ENCODE measurements around the gene PIWIL4.
"Not testable (repeated sequence)": the region's sequence is repeated elsewhere in the genome, so short reads cannot be mapped to it uniquely, and the experiment has no call there.

Gene PIWIL4

DNA sequence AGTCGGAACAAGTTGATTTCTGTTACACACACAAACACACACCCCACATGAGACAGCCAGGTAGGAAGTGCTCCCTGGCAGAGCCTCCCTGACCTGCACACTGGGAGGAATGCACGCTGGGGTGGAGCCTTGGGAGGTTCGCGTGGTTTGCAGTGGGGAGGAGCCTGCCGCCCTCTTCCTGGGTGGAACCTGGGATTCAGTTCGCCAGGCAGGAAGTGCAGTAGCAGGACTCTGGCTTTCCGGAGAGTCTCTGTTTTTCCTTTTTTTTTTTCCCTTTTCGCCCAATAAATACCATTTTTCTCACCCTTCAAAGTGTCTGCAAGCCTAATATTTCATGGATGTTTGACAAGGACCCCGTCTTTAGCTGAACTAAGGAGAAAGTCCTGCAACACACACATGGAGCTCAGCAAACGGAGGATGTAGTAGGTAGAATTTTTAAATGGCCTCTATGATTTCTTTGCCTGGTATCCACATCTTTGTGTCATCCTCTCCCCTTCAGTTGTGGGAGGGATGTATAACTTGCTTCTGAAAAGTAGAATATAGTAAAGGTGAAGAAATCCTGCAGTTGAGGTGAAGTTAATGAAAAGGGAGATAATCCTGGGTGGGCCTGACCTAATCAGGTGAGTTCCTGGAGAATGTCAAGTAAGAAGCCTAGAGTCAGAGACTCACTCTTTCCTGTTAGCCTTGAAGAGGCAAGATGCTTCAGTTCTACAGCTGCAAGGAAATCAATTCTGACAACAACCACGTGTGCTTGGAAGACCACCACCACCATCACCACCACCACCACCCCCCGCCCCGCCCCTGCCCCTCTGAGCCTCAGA, 72.9 kb downstream of the PIWIL4 start:
- H3F3A ChIP-seq (ENCODE audit: insufficient read depth), result no peaks in the 10 kb centered on the region
- H3K4me2 ChIP-seq (ENCODE audit: low read depth, low read length, poor library complexity, severe bottlenecking), result no peak overlapping the region
- H3K9me3 ChIP-seq (ENCODE audit: insufficient read depth, low read length), result no peaks in the 10 kb centered on the region
- H3K27ac ChIP-seq (ENCODE audit: low read depth, low read length), result no peak overlapping the region
- TF ChIP-seq CTCF (IDR thresholded peaks at IDR 0.05; ENCODE audit: insufficient read depth, low read length, poor library complexity, severe bottlenecking) (no peak), EZH2phosphoT487 (conservative IDR thresholded peaks at IDR 0.05; ENCODE audit: low read length) (no peak)
- no peak overlapping the region for H3K4me3 ChIP-seq (ENCODE audit: insufficient read depth, low read length, poor library complexity, severe bottlenecking)
- H3K79me2 ChIP-seq (ENCODE audit: insufficient read depth, low read length), result no peaks in the 10 kb centered on the region
- no peaks in the 10 kb centered on the region for H4K20me1 ChIP-seq (ENCODE audit: low read depth, low read length)
- H3K36me3 ChIP-seq (ENCODE audit: low read length), result no peaks in the 10 kb centered on the region
- H3K9ac ChIP-seq (ENCODE audit: low read length), result no peak overlapping the region
- H3K9me2 ChIP-seq (replicated peaks; ENCODE audit: insufficient read depth, low read length), result no peaks in the 10 kb centered on the region
- no peaks in the 10 kb centered on the region for H3K27me3 ChIP-seq (ENCODE audit: low read length)
- no peak overlapping the region for H2AFZ ChIP-seq (ENCODE audit: low read depth, low read length, severe bottlenecking)

DNA sequence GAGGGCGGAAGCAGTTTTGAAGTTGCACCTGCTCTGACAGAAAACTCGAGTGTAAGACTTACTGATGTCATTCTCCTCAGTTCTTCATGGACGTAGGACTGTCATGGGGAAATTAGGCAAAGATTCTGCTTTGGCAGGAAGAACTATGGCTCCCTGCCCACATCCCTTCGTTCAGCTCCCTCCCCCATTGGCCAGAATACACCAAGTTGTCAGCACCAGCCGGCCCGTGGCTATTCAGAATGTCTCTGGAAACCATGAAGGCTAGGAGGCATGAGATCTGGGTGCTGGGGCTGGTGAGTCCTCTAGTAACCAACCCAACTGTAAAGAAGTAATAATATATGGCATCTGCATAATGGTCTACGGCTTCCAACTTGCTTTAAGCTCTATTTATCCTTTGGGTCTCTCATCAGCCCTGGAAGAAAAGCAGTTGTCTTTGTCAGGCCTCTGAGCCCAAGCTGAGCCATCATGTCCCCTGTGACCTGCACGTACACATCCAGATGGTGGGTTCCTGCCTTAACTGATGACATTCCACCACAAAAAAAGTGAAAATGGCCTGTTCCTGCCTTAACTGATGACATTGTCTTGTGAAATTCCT, 74.1 kb downstream of the PIWIL4 start:
- no peaks in the 10 kb centered on the region for H3K9me2 ChIP-seq (replicated peaks; ENCODE audit: insufficient read depth, low read length)
- no peak overlapping the region for H3K27ac ChIP-seq (ENCODE audit: low read depth, low read length)
- no peaks in the 10 kb centered on the region for H3K36me3 ChIP-seq (ENCODE audit: low read length)
- no peaks in the 10 kb centered on the region for H3F3A ChIP-seq (ENCODE audit: insufficient read depth)
- H3K9me3 ChIP-seq (ENCODE audit: insufficient read depth, low read length), result no peaks in the 10 kb centered on the region
- H3K4me3 ChIP-seq (ENCODE audit: insufficient read depth, low read length, poor library complexity, severe bottlenecking), result no peak overlapping the region
- no peaks in the 10 kb centered on the region for H3K27me3 ChIP-seq (ENCODE audit: low read length)
- H4K20me1 ChIP-seq (ENCODE audit: low read depth, low read length), result no peaks in the 10 kb centered on the region
- H2AFZ ChIP-seq (ENCODE audit: low read depth, low read length, severe bottlenecking), result no peak overlapping the region
- no peak overlapping the region for H3K9ac ChIP-seq (ENCODE audit: low read length)
- no peaks in the 10 kb centered on the region for H3K79me2 ChIP-seq (ENCODE audit: insufficient read depth, low read length)
- TF ChIP-seq EZH2phosphoT487 (conservative IDR thresholded peaks at IDR 0.05; ENCODE audit: low read length) (no peak), CTCF (IDR thresholded peaks at IDR 0.05; ENCODE audit: insufficient read depth, low read length, poor library complexity, severe bottlenecking) (no peak)
- no peak overlapping the region for H3K4me2 ChIP-seq (ENCODE audit: low read depth, low read length, poor library complexity, severe bottlenecking)

- not testable (repeated sequence) for H3K9ac ChIP-seq (ENCODE audit: low read length); H4K20me1 ChIP-seq (ENCODE audit: low read depth, low read length); H3K27me3 ChIP-seq (ENCODE audit: low read length); H3K4me3 ChIP-seq (ENCODE audit: insufficient read depth, low read length, poor library complexity, severe bottlenecking); H3K4me2 ChIP-seq (ENCODE audit: low read depth, low read length, poor library complexity, severe bottlenecking); H3K9me2 ChIP-seq (replicated peaks; ENCODE audit: insufficient read depth, low read length); H3K36me3 ChIP-seq (ENCODE audit: low read length); H2AFZ ChIP-seq (ENCODE audit: low read depth, low read length, severe bottlenecking); H3F3A ChIP-seq (ENCODE audit: insufficient read depth); H3K9me3 ChIP-seq (ENCODE audit: insufficient read depth, low read length); H3K27ac ChIP-seq (ENCODE audit: low read depth, low read length); H3K79me2 ChIP-seq (ENCODE audit: insufficient read depth, low read length)
These were observed 76.0 kb downstream of the PIWIL4 start for GRCh38 chr11:94643186-94643585.

DNA sequence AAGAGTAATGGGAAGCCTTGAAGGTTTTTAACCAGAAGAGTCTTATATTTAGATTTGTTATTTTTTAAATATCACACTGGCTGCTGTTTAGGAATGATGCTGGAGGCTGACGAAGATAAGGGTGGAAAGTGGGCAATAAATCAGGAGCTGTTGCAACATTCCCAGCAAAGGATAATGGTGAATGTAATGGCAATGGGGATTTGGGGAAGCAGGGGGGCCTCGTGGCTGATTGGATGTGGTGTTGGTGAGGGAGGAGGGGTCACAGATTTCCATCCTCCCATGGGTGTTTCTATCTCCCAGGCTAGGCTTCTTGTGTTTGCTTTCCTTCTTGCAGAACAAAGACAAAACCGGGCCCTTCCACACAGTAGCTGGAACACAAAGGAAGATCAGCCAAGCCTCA, 80.8 kb downstream of the PIWIL4 start:
- Histone ChIP-seq H3K9me2 (replicated peaks; ENCODE audit: insufficient read depth, low read length) (no peaks in the 10 kb centered on the region), H3K27me3 (ENCODE audit: low read length) (no peaks in the 10 kb centered on the region), H3K36me3 (ENCODE audit: low read length) (no peaks in the 10 kb centered on the region), H3F3A (ENCODE audit: insufficient read depth) (no peaks in the 10 kb centered on the region), H3K79me2 (ENCODE audit: insufficient read depth, low read length) (no peaks in the 10 kb centered on the region), H3K9ac (ENCODE audit: low read length) (no peak overlapping the region), H3K9me3 (ENCODE audit: insufficient read depth, low read length) (no peaks in the 10 kb centered on the region), H3K4me2 (ENCODE audit: low read depth, low read length, poor library complexity, severe bottlenecking) (no peak overlapping the region), H3K27ac (ENCODE audit: low read depth, low read length) (no peak overlapping the region), H3K4me3 (ENCODE audit: insufficient read depth, low read length, poor library complexity, severe bottlenecking) (no peak overlapping the region), H4K20me1 (ENCODE audit: low read depth, low read length) (no peaks in the 10 kb centered on the region), H2AFZ (ENCODE audit: low read depth, low read length, severe bottlenecking) (no peak overlapping the region)
- TF ChIP-seq CTCF (IDR thresholded peaks at IDR 0.05; ENCODE audit: insufficient read depth, low read length, poor library complexity, severe bottlenecking) (no peak), EZH2phosphoT487 (conservative IDR thresholded peaks at IDR 0.05; ENCODE audit: low read length) (no peak)

Measured in SU-DHL-6 (cell line).